CD14-positive monocyte (primary cell): ENCODE data around the gene UGT1A10. TPM values are rescaled to one million over a fixed set of nuclear protein-coding genes. Genes with fewer than 3 reads are reported as not detected.

Experiments
- DNase-seq, 3 donors: peaks; one replicate each; pipeline ENCODE4 v3.0.0-alpha.2; 2011 to 2022
- H2AFZ ChIP-seq: 2 replicates; pipeline ENCODE4 v1.6.0; 2012; ENCODE audit warnings: mild to moderate bottlenecking, low read depth, low read length, inconsistent platforms; ENCODE audit not compliant: insufficient read depth, poor library complexity, severe bottlenecking
- H3K27ac ChIP-seq, 2 donors: 1 replicate in 1 of 2; 2 replicates in 1 of 2; pipeline ENCODE4 v1.5.1; 2012 to 2013; ENCODE audit warnings: low read length in 2 of 2, control low read depth in 1 of 2, inconsistent platforms in 1 of 2, low read depth in 1 of 2, mild to moderate bottlenecking in 1 of 2
- H3K27me3 ChIP-seq, 2 donors: one replicate each; pipeline versions ENCODE4 v1.6.0 to v1.6.1; 2011 to 2013; ENCODE audit warnings: low read length in 2 of 2; ENCODE audit not compliant: control insufficient read depth in 2 of 2, insufficient read depth in 2 of 2
- H3K36me3 ChIP-seq, 2 donors: replicated peaks in 1 of 2; 1 replicate in 1 of 2; 2 replicates in 1 of 2; pipeline versions ENCODE4 v1.5.1 to v1.6.1; 2012 to 2013; ENCODE audit warnings: low read length in 2 of 2, control low read depth in 1 of 2, inconsistent platforms in 1 of 2, mild to moderate bottlenecking in 1 of 2; ENCODE audit not compliant: insufficient read depth in 2 of 2, control insufficient read depth in 1 of 2
- H3K4me1 ChIP-seq, 2 donors: 1 replicate in 1 of 2; 2 replicates in 1 of 2; pipeline versions ENCODE4 v1.5.1 to v1.6.1; 2012 to 2013; ENCODE audit warnings: low read length in 2 of 2, control low read depth in 1 of 2, inconsistent platforms in 1 of 2, mild to moderate bottlenecking in 1 of 2, moderate library complexity in 1 of 2; ENCODE audit not compliant: insufficient read depth in 2 of 2, control insufficient read depth in 1 of 2
- H3K4me2 ChIP-seq: replicated peaks from 2 replicates; pipeline ENCODE3; 2012; ENCODE audit warnings: low read length, moderate library complexity, mild to moderate bottlenecking; ENCODE audit not compliant: poor library complexity, severe bottlenecking; ENCODE audit errors: extremely low read depth
- H3K4me3 ChIP-seq, 3 experiments: fragments of 200-600 bp in 1 of 3; sonication (generic) in 1 of 3; replicated peaks in 1 of 3; 1 replicate in 2 of 3; 2 replicates in 1 of 3; pipeline ENCODE4 v1.5.1; 2011 to 2013; ENCODE audit warnings: low read length in 3 of 3, mild to moderate bottlenecking in 3 of 3, control low read depth in 2 of 3, low read depth in 2 of 3, inconsistent platforms in 1 of 3, moderate library complexity in 1 of 3
- H3K79me2 ChIP-seq: 2 replicates; pipeline ENCODE4 v1.6.0; 2012; ENCODE audit warnings: mild to moderate bottlenecking, control low read depth, inconsistent platforms, low read length, moderate library complexity; ENCODE audit not compliant: insufficient read depth
- H3K9ac ChIP-seq: 2 replicates; pipeline ENCODE4 v1.6.0; 2017; ENCODE audit warnings: low read length, mild to moderate bottlenecking; ENCODE audit not compliant: insufficient read depth, poor library complexity, severe bottlenecking
- H3K9me3 ChIP-seq, 2 donors: replicated peaks in 1 of 2; 1 replicate in 1 of 2; 2 replicates in 1 of 2; pipeline versions ENCODE4 v1.5.1 to v1.6.1; 2012 to 2013; ENCODE audit warnings: low read length in 2 of 2, control low read depth in 1 of 2; ENCODE audit not compliant: control insufficient read depth in 1 of 2, insufficient read depth in 1 of 2
- H4K20me1 ChIP-seq: 2 replicates; pipeline ENCODE4 v1.6.0; 2012; ENCODE audit warnings: mild to moderate bottlenecking, low read length, control low read depth, moderate library complexity; ENCODE audit not compliant: insufficient read depth
- H3K27ac Mint-ChIP-seq, 7 donors: one replicate each; pipeline ENCODE4 v1.8.0; 2020; ENCODE audit warnings: mild to moderate bottlenecking in 7 of 7, mixed read lengths in 7 of 7, moderate library complexity in 6 of 7, inconsistent platforms in 2 of 7
- H3K27me3 Mint-ChIP-seq, 3 donors: one replicate each; pipeline ENCODE4 v1.8.0; 2021 to 2022; ENCODE audit warnings: low read depth in 3 of 3, mild to moderate bottlenecking in 3 of 3, mixed read lengths in 3 of 3, moderate library complexity in 3 of 3, inconsistent platforms in 1 of 3
- H3K36me3 Mint-ChIP-seq, 2 donors: one replicate each; pipeline ENCODE4 v1.8.0; 2020; ENCODE audit warnings: mixed read lengths in 2 of 2, inconsistent platforms in 1 of 2, mild to moderate bottlenecking in 1 of 2
- H3K4me1 Mint-ChIP-seq: one replicate; pipeline ENCODE4 v1.8.0; 2020; ENCODE audit warnings: mild to moderate bottlenecking, mixed read lengths
- H3K4me3 Mint-ChIP-seq, 2 donors: one replicate each; pipeline ENCODE4 v1.8.0; 2020; ENCODE audit warnings: mild to moderate bottlenecking in 2 of 2, mixed read lengths in 2 of 2, moderate library complexity in 1 of 2
- H3K9me3 Mint-ChIP-seq, 7 donors: one replicate each; pipeline ENCODE4 v1.8.0; 2020 to 2022; ENCODE audit warnings: mixed read lengths in 7 of 7, mild to moderate bottlenecking in 6 of 7, moderate library complexity in 6 of 7, inconsistent platforms in 2 of 7
- WGBS: methylation state at CpG from one replicate; pipeline ENCODE4 v1.1.5; 2013; ENCODE audit warnings: missing lambda C conversion rate; ENCODE audit not compliant: insufficient coverage; 5-methylcytosine and 5-hydroxymethylcytosine counted together
- intact Hi-C, 2 donors: fragments of 100-400 bp; cut with micrococcal nuclease; formaldehyde crosslinking; loops; one replicate each; pipeline versions ENCODE4 v1.15.0 to v1.15.1; 2023
- polyA plus RNA-seq, 3 donors: library from polyadenylated mRNA; depleted of rRNA in 1 of 3; unstranded in 2 of 3; stranded (reverse) in 1 of 3; fragments of 300-500 nt in 2 of 3; fragments of >200 nt in 1 of 3; fragmentation: Illumina TruSeq in 2 of 3; gene quantifications; 1 replicate in 2 of 3; 2 replicates in 1 of 3; pipeline ENCODE4 v1.2.3, GENCODE V29; 2012 to 2021
- TF ChIP-seq, protein P1 (sequence below): fragments of 200-600 bp; IDR thresholded peaks from one replicate; pipeline ENCODE4 v1.8.0; 2022; ENCODE audit warnings: antibody characterized with exemption, mild to moderate bottlenecking

The UGT1A10 gene
- polyA plus RNA-seq, 3 donors = not detected

DNA sequence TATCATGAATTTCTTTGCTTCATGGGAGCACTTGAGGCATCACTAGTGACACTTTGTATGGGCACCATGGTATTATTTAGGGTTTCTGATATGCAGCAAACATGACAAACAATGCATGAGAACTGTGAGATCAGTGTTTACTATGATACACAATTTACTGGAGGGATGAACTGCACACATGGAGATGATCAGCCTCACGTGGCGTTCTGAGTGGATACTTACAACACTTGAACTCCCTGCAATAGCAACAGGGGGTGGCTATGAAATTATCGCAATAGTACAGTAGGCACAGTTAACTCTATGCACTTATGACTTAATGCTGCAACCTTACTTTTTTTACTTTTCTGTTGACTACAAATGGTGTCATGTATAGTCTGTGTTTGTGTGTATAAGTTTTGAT lies 37.3 kb upstream of the UGT1A10 start:
- Mint-ChIP-seq H3K36me3 (no peaks in the 10 kb centered on the region), H3K27me3 (peaks cover 3 to 7% (median 5%) of the 10 kb centered on the region in 3 donors), H3K9me3 (peaks cover 2 to 12% (median 4%) of the 10 kb centered on the region in 7 donors), H3K4me1 (no peaks in the 10 kb centered on the region), H3K4me3 (no peak overlapping the region), H3K27ac (no peak overlapping the region)
- no peak overlapping the region for H3K4me3 ChIP-seq
- no CpG with 5 or more reads among the region's 3 CpGs for WGBS
- H3K9me3 ChIP-seq = no peaks in the 10 kb centered on the region
- H3K4me1 ChIP-seq = no peaks in the 10 kb centered on the region
- H3K27me3 ChIP-seq = no peaks in the 10 kb centered on the region
- H4K20me1 ChIP-seq = no peaks in the 10 kb centered on the region
- H2AFZ ChIP-seq = no peak overlapping the region
- H3K36me3 ChIP-seq = no peaks in the 10 kb centered on the region
- H3K27ac ChIP-seq = no peak overlapping the region
- no peak overlapping the region for H3K4me2 ChIP-seq
- intact Hi-C loops = no loop called here
- DNase-seq = no peak
- no peaks in the 10 kb centered on the region for H3K79me2 ChIP-seq
- no peak overlapping the region for H3K9ac ChIP-seq
- TF ChIP-seq, protein P1, sequence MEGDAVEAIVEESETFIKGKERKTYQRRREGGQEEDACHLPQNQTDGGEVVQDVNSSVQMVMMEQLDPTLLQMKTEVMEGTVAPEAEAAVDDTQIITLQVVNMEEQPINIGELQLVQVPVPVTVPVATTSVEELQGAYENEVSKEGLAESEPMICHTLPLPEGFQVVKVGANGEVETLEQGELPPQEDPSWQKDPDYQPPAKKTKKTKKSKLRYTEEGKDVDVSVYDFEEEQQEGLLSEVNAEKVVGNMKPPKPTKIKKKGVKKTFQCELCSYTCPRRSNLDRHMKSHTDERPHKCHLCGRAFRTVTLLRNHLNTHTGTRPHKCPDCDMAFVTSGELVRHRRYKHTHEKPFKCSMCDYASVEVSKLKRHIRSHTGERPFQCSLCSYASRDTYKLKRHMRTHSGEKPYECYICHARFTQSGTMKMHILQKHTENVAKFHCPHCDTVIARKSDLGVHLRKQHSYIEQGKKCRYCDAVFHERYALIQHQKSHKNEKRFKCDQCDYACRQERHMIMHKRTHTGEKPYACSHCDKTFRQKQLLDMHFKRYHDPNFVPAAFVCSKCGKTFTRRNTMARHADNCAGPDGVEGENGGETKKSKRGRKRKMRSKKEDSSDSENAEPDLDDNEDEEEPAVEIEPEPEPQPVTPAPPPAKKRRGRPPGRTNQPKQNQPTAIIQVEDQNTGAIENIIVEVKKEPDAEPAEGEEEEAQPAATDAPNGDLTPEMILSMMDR = no peak

- Mint-ChIP-seq H3K4me1 (no peaks in the 10 kb centered on the region), H3K9me3 (peaks cover 2 to 12% (median 5%) of the 10 kb centered on the region in 7 donors), H3K36me3 (no peaks in the 10 kb centered on the region), H3K4me3 (no peak overlapping the region), H3K27me3 (peaks cover 2 to 7% (median 5%) of the 10 kb centered on the region in 3 donors), H3K27ac (no peak overlapping the region)
- no peak overlapping the region for H3K4me2 ChIP-seq
- no peaks in the 10 kb centered on the region for H3K4me1 ChIP-seq
- H3K36me3 ChIP-seq = no peaks in the 10 kb centered on the region
- no peak overlapping the region for H3K27ac ChIP-seq
- DNase-seq = no peak
- 80% methylated on average over 1 of the region's 2 CpGs for WGBS
- no peaks in the 10 kb centered on the region for H3K79me2 ChIP-seq
- H3K27me3 ChIP-seq = no peaks in the 10 kb centered on the region
- TF ChIP-seq, protein P1 = no peak
- H3K9me3 ChIP-seq = no peaks in the 10 kb centered on the region
- no peak overlapping the region for H3K9ac ChIP-seq
- H3K4me3 ChIP-seq = no peak overlapping the region
- intact Hi-C loops = no loop called here
- H4K20me1 ChIP-seq = no peaks in the 10 kb centered on the region
- H2AFZ ChIP-seq = no peak overlapping the region
These were observed 35.9 kb upstream of the UGT1A10 start for GRCh38 chr2:233600386-233600785.
